Effector memory CD8-positive, alpha-beta T cell (primary cell): ENCODE results near the gene DNAJC18.
A peak's percentile ranks its signal among the peaks of the same experiment; 100 is the strongest.

Source experiments
- ATAC-seq: fragments of 150-1000 bp; cut with Tn5 transposase; replicated peaks from 2 replicates; pipeline ENCODE4 v1.10.0; 2021; ENCODE audit warnings: mild to moderate bottlenecking, moderate library complexity
- DNase-seq, 3 experiments: peaks; one replicate each; pipeline ENCODE4 v3.0.0; 2021
- H3K27ac Mint-ChIP-seq, 2 donors: one replicate each; pipeline ENCODE4 v1.8.0; 2022; ENCODE audit warnings: mild to moderate bottlenecking in 2 of 2, mixed read lengths in 2 of 2, moderate library complexity in 2 of 2
- H3K27me3 Mint-ChIP-seq, 2 donors: one replicate each; pipeline ENCODE4 v1.8.0; 2022; ENCODE audit warnings: mixed read lengths in 2 of 2
- H3K36me3 Mint-ChIP-seq: one replicate; pipeline ENCODE4 v1.8.0; 2022; ENCODE audit warnings: mild to moderate bottlenecking, moderate library complexity, mixed read lengths; ENCODE audit not compliant: insufficient read depth
- H3K4me1 Mint-ChIP-seq, 2 donors: one replicate each; pipeline ENCODE4 v1.8.0; 2022; ENCODE audit warnings: low read depth in 2 of 2, mixed read lengths in 2 of 2
- H3K4me3 Mint-ChIP-seq, 2 donors: one replicate each; pipeline ENCODE4 v1.8.0; 2022; ENCODE audit warnings: mild to moderate bottlenecking in 2 of 2, mixed read lengths in 2 of 2, moderate library complexity in 2 of 2
- H3K9me3 Mint-ChIP-seq, 2 donors: one replicate each; pipeline ENCODE4 v1.8.0; 2022; ENCODE audit warnings: mixed read lengths in 2 of 2

DNAJC18 gene

DNA sequence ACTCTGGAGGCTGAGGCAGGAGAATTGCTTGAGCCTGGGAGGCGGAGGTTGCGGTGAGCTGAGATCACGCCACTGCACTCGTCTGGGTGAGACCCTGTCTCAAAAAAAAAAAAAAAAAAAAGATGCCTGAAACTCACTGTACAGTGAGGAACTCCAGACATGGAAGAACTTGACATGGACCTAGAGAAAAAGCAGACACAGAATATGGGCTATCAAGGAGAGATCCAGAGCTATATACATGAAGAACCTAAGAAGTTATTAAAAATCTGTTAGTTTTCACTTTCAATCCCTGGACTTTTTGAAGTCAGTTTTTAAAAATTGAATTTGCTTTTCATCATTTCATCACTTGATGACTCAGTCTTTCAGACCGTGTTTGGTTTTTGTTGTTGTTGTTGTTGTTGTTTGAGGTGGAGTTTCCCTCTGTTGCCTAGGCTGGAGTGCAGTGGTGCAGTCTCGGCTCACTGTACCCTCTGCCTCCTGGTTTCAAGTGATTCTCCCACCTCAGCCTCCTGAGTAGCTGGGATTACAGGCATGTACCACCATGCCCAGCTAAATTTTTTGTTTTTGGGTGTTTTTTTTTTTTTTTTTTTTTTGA is 77.4 kb downstream of the DNAJC18 start:
- no peak overlapping the region for H3K4me3 Mint-ChIP-seq
- DNase-seq (no peak), ATAC-seq (no peak)
- H3K27ac Mint-ChIP-seq = peak overlapping the region in 1 of 2 donors; percentile 63
- H3K4me1 Mint-ChIP-seq = peaks cover 16 to 21% of the 10 kb centered on the region in 2 donors
- peaks cover 45% of the 10 kb centered on the region for H3K36me3 Mint-ChIP-seq
- no peaks in the 10 kb centered on the region for H3K27me3 Mint-ChIP-seq
- no peaks in the 10 kb centered on the region for H3K9me3 Mint-ChIP-seq

DNA sequence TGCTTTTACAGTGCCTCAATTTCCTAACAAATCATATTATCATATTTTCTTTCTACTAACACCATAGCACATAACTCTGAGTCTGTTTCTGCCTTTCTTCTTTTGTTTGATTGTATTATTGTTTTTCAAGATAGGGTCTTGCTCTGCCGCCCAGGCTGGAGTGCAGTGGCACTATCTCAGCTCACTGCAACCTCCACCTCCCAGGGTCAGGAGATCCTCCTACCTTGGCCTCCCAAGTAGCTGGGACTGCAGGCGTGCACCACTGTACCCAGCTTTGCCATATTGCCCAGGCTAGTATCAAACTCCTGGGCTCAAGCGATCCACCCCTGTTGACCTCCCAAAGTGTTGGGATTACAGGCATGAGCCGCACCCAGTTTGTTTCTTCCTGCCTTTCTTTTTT is 78.9 kb downstream of the DNAJC18 start:
- no peak overlapping the region for H3K4me3 Mint-ChIP-seq
- peak overlapping the region in 1 of 2 donors; percentile 88 for H3K27ac Mint-ChIP-seq
- no peak for DNase-seq
- peaks cover 35% of the 10 kb centered on the region for H3K36me3 Mint-ChIP-seq
- no peak for ATAC-seq
- peaks cover 17 to 28% of the 10 kb centered on the region in 2 donors for H3K4me1 Mint-ChIP-seq
- no peaks in the 10 kb centered on the region for H3K9me3 Mint-ChIP-seq
- H3K27me3 Mint-ChIP-seq = no peaks in the 10 kb centered on the region
